ENCODE results near the gene FAM200B.

- TF ChIP-seq CTCF (conservative IDR thresholded peaks at IDR 0.05): no peak
- no peak for TF ChIP-seq ZFX (IDR thresholded peaks at IDR 0.05)
These were observed 35.5 kb downstream of the FAM200B start for GRCh38 chr4:15717086-15717485.
